ENCODE data around the gene KLHL35. TPM values are rescaled to one million over a fixed set of nuclear protein-coding genes. Genes with fewer than 3 reads are reported as not detected.

Gene KLHL35
- total and polyA plus RNA-seq, 2 experiments from 2014 or later: 0.10 to 0.28 TPM

GRCh38 chr11:75408957-75409219 is 24.1 kb downstream of the KLHL35 start (continued):
- TF ChIP-seq REST (IDR thresholded peaks at IDR 0.05; ENCODE audit: unreplicated experiment) (no peak), STAT1 (IDR thresholded peaks at IDR 0.05; ENCODE audit: unreplicated experiment) (no peak), EZH2 (IDR thresholded peaks at IDR 0.05; ENCODE audit: low read depth, unreplicated experiment) (no peak), NANOG (IDR thresholded peaks at IDR 0.05; ENCODE audit: borderline replicate concordance) (no peak), CTCF (conservative IDR thresholded peaks at IDR 0.05; ENCODE audit: low read depth in 2 of 2) (no peak)

GRCh38 chr11:75406338-75406777 is 26.6 kb downstream of the KLHL35 start:
- H3F3A ChIP-seq (replicated peaks; ENCODE audit: low read depth): peaks cover 57% of the 10 kb centered on the region
- ATAC-seq (no peak), DNase-seq (ENCODE audit: low spot score) (no peak)
- H3K27me3 ChIP-seq (ENCODE audit: insufficient read depth): no peaks in the 10 kb centered on the region
- no peak overlapping the region for H3K27ac ChIP-seq (ENCODE audit: low read depth)
- H2AFZ ChIP-seq: no peak overlapping the region
- H4K20me1 ChIP-seq (replicated peaks; ENCODE audit: insufficient read depth): peaks cover 62% of the 10 kb centered on the region
- peaks cover 5% of the 10 kb centered on the region; the same call in 1 of the 3 replicates for H3K9me3 Mint-ChIP-seq
- no peaks in the 10 kb centered on the region for H3K9me2 ChIP-seq (ENCODE audit: insufficient read depth)
- no peak overlapping the region for H3K4me3 Mint-ChIP-seq
- peaks cover 55% of the 10 kb centered on the region for H3K79me2 ChIP-seq (replicated peaks; ENCODE audit: insufficient read depth)
- H3K27me3 Mint-ChIP-seq (ENCODE audit: insufficient read depth, low read depth, poor library complexity): peaks cover 12% of the 10 kb centered on the region
- H3K4me3 ChIP-seq: no peak overlapping the region
- H3K4me1 Mint-ChIP-seq: peaks cover 37% of the 10 kb centered on the region
- H3K36me3 Mint-ChIP-seq (ENCODE audit: low read depth): peaks cover 82% of the 10 kb centered on the region
- no peak overlapping the region for H3K27ac Mint-ChIP-seq
- no peak for TF ChIP-seq CREB1 (CRISPR knock-in tag; IDR thresholded peaks at IDR 0.05; ENCODE audit: low read depth)
- no peak for TF ChIP-seq EZH2phosphoT487 (IDR thresholded peaks at IDR 0.05; ENCODE audit: unreplicated experiment)
- peak; percentile 32 for TF ChIP-seq POLR2AphosphoS5 (IDR thresholded peaks at IDR 0.05; ENCODE audit: low read depth)
- TF ChIP-seq CTCF (conservative IDR thresholded peaks at IDR 0.05; ENCODE audit: low read depth in 2 of 2): no peak
- peaks cover 24% of the 10 kb centered on the region for H3K4me1 ChIP-seq (ENCODE audit: insufficient read depth)
- peaks cover 73% of the 10 kb centered on the region for H3K36me3 ChIP-seq (ENCODE audit: insufficient read depth)
- no peak overlapping the region for H3K4me2 ChIP-seq

Measured in GM23338 (cell line).